HEK293 (cell line): ENCODE results near the gene DCANP1.

ENCODE experiments used
- SCRT2 ChIP-seq: fragments of 450-650 bp; formaldehyde crosslinking; IDR thresholded peaks from 2 replicates; pipeline ENCODE4 v1.5.1; 2016; ENCODE audit warnings: missing biosample characterization, missing genetic modification characterization
- TF ChIP-seq, protein P1 (sequence below): fragments of 450-650 bp; formaldehyde crosslinking; IDR thresholded peaks from 2 replicates; pipeline ENCODE4 v1.5.1; 2016; ENCODE audit warnings: missing biosample characterization, missing genetic modification characterization

DNA sequence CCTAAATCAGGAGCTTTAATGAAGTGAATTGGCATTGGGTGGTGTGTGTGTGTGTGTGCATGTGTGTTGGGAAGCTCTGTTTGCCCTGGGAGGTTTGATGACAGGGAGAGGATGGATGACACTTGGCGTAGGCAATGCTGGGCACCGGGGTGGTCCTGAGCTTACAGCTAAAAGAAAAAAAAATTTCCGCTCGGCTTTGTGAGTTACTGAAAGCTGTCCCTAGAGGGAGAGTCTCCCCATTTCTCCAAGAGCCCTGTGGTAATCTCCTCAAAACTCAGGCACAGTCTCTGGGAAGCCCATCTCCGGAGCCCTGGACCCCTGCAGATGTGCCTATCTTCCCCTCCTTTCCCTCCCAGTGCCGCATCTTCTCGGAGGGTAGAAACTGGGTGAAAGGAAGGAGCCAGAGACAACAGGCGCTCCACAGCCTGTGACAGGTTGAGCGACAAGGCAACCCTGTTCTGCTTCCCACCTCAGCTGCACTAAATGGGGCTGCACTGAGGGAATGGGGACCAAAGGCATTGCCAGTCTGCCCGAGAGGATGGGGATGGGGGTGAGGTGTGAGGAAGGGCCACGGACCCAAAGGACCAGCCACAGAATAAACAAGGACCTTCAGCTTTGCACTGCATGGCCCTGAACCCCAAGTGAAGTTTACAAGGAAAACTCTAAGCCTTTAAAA, 40.8 kb upstream of the DCANP1 start:
- TF ChIP-seq, protein P1, sequence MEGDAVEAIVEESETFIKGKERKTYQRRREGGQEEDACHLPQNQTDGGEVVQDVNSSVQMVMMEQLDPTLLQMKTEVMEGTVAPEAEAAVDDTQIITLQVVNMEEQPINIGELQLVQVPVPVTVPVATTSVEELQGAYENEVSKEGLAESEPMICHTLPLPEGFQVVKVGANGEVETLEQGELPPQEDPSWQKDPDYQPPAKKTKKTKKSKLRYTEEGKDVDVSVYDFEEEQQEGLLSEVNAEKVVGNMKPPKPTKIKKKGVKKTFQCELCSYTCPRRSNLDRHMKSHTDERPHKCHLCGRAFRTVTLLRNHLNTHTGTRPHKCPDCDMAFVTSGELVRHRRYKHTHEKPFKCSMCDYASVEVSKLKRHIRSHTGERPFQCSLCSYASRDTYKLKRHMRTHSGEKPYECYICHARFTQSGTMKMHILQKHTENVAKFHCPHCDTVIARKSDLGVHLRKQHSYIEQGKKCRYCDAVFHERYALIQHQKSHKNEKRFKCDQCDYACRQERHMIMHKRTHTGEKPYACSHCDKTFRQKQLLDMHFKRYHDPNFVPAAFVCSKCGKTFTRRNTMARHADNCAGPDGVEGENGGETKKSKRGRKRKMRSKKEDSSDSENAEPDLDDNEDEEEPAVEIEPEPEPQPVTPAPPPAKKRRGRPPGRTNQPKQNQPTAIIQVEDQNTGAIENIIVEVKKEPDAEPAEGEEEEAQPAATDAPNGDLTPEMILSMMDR (tag by site-specific recombination) = no peak
- 0 out of 2 replicates have a peak, but pooled peaks have one; percentile 27 for TF ChIP-seq SCRT2 (tag by site-specific recombination)
